ENCODE results near the gene PCDHA3. TPM values are rescaled to one million over a fixed set of nuclear protein-coding genes. Genes with fewer than 3 reads are reported as not detected.
"Not testable (repeated sequence)": the region's sequence is repeated elsewhere in the genome, so short reads cannot be mapped to it uniquely, and the experiment has no call there.

The PCDHA3 gene
- polyA plus RNA-seq, 2 of the 4 experiments (the other 2 are of a cell fraction), result 0.84 to 1.7 TPM

- Histone ChIP-seq H3K27ac (no peak overlapping the region), H3K4me2 (peak overlapping the region; percentile 51), H3K4me1 (no peaks in the 10 kb centered on the region), H3K4me3 (peak overlapping the region; percentile 38), H3K9me3 (peaks cover 33% of the 10 kb centered on the region)
- DNase-seq (ENCODE audit: low read depth in 1 of 2, low spot score in 1 of 2) (peak; percentile 41 to 51), FAIRE-seq (no peak), ATAC-seq (peak; percentile 85 to 93; a peak in 5 of 6 replicates)
- TF ChIP-seq POLR2A (IDR thresholded peaks at IDR 0.05; ENCODE audit: low read length) (no peak), POLR2AphosphoS2 (conservative IDR thresholded peaks at IDR 0.05; ENCODE audit: low read length) (no peak), EHMT2 (IDR thresholded peaks at IDR 0.05; ENCODE audit: low read depth) (no peak), E2F6 (IDR thresholded peaks at IDR 0.05; ENCODE audit: borderline replicate concordance, low read depth) (no peak), CBX8 (IDR thresholded peaks at IDR 0.05) (no peak), PHF8 (IDR thresholded peaks at IDR 0.05; ENCODE audit: borderline replicate concordance, low read depth) (no peak), SREBF2 (IDR thresholded peaks at IDR 0.05) (no peak), FOSL2 (IDR thresholded peaks at IDR 0.05) (no peak), FOSL2 (CRISPR knock-in tag; IDR thresholded peaks at IDR 0.05) (no peak), TFCP2L1 (CRISPR knock-in tag; IDR thresholded peaks at IDR 0.05) (no peak), PBX3 (IDR thresholded peaks at IDR 0.05) (no peak), HDAC2 (IDR thresholded peaks at IDR 0.05) (no peak), TP53 (CRISPR knock-in tag; IDR thresholded peaks at IDR 0.05) (no peak), MAZ (IDR thresholded peaks at IDR 0.05; ENCODE audit: borderline replicate concordance, low read depth, low read length) (no peak), ESRRA (IDR thresholded peaks at IDR 0.05; ENCODE audit: borderline replicate concordance, low read length) (no peak), CEBPB (IDR thresholded peaks at IDR 0.05) (no peak), BHLHE40 (IDR thresholded peaks at IDR 0.05; ENCODE audit: low read depth, low read length) (no peak)
- TF ChIP-seq, protein P1, sequence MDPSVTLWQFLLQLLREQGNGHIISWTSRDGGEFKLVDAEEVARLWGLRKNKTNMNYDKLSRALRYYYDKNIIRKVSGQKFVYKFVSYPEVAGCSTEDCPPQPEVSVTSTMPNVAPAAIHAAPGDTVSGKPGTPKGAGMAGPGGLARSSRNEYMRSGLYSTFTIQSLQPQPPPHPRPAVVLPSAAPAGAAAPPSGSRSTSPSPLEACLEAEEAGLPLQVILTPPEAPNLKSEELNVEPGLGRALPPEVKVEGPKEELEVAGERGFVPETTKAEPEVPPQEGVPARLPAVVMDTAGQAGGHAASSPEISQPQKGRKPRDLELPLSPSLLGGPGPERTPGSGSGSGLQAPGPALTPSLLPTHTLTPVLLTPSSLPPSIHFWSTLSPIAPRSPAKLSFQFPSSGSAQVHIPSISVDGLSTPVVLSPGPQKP (IDR thresholded peaks at IDR 0.05; ENCODE audit: low read depth, low read length), result no peak
- TF ChIP-seq, protein P2, sequence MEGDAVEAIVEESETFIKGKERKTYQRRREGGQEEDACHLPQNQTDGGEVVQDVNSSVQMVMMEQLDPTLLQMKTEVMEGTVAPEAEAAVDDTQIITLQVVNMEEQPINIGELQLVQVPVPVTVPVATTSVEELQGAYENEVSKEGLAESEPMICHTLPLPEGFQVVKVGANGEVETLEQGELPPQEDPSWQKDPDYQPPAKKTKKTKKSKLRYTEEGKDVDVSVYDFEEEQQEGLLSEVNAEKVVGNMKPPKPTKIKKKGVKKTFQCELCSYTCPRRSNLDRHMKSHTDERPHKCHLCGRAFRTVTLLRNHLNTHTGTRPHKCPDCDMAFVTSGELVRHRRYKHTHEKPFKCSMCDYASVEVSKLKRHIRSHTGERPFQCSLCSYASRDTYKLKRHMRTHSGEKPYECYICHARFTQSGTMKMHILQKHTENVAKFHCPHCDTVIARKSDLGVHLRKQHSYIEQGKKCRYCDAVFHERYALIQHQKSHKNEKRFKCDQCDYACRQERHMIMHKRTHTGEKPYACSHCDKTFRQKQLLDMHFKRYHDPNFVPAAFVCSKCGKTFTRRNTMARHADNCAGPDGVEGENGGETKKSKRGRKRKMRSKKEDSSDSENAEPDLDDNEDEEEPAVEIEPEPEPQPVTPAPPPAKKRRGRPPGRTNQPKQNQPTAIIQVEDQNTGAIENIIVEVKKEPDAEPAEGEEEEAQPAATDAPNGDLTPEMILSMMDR (IDR thresholded peaks at IDR 0.05), result no peak
- whole genome bisulfite sequencing (ENCODE audit: missing lambda C conversion rate), result 37% methylated on average over 15 of the region's 15 CpGs
- ChIA-PET POLR2A (no interaction called here), CTCF (interaction anchor here (0.6 to 4.9 kb wide), 8 partner anchors 9 to 1561 kb away, joined by 3 to 28 read pairs (median 4); partner anchors contain the start of genes PCDHA1, PCDHA11, PCDHA4 and PCDHA5)
These were observed 5.6 kb upstream of the PCDHA3 start for GRCh38 chr5:140795259-140795641.

GRCh38 chr5:140796072-140796717 is 4.7 kb upstream of the PCDHA3 start:
- H3K4me3 ChIP-seq; POLR2A ChIA-PET; DNase-seq (ENCODE audit: low read depth in 1 of 2, low spot score in 1 of 2); FAIRE-seq; ATAC-seq; H3K27ac ChIP-seq; H3K4me2 ChIP-seq; H3K4me1 ChIP-seq: not testable (repeated sequence)
- peaks cover 37% of the 10 kb centered on the region for H3K9me3 ChIP-seq
- CTCF ChIA-PET, result interaction anchor here (1.5 to 4.9 kb wide), 4 partner anchors 11 to 26 kb away, joined by 4 to 28 read pairs (median 7); partner anchors contain the start of genes PCDHA4 and PCDHA5
- 83% methylated on average over 65 of the region's 72 CpGs for WGBS (ENCODE audit: missing lambda C conversion rate)

DNA sequence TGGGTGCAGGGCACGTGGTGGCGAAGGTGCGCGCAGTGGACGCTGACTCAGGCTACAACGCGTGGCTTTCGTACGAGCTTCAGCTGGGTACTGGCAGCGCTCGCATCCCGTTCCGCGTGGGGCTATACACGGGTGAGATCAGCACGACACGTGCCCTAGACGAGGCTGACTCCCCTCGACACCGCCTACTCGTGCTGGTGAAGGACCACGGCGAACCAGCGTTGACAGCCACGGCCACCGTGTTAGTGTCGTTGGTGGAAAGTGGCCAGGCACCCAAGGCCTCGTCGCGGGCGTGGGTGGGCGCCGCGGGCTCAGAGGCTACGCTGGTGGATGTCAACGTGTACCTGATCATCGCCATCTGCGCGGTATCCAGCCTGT is 4.2 kb upstream of the PCDHA3 start:
- no peak for FAIRE-seq
- DNase-seq (ENCODE audit: low read depth in 1 of 2, low spot score in 1 of 2), result no peak
- 83% methylated on average over 32 of the region's 39 CpGs for WGBS (ENCODE audit: missing lambda C conversion rate)
- TF ChIP-seq HOXA7 (CRISPR knock-in tag; IDR thresholded peaks at IDR 0.05) (no peak), RNF2 (IDR thresholded peaks at IDR 0.05; ENCODE audit: borderline replicate concordance, low read depth) (no peak), HOXB5 (CRISPR knock-in tag; IDR thresholded peaks at IDR 0.05) (no peak), CBX2 (IDR thresholded peaks at IDR 0.05; ENCODE audit: borderline replicate concordance, low read depth) (no peak), CEBPB (IDR thresholded peaks at IDR 0.05) (no peak), RAD21 (conservative IDR thresholded peaks at IDR 0.05 in 1 of 2, IDR thresholded peaks at IDR 0.05 in 1 of 2) (no peak), ZFP36 (IDR thresholded peaks at IDR 0.05; ENCODE audit: borderline replicate concordance, partially characterized antibody) (no peak), TP53 (CRISPR knock-in tag; IDR thresholded peaks at IDR 0.05) (no peak)
- Histone ChIP-seq H3K4me1 (no peaks in the 10 kb centered on the region), H3K4me2 (no peak overlapping the region), H3K4me3 (no peak overlapping the region), H3K27ac (no peak overlapping the region), H3K9me3 (peaks cover 40% of the 10 kb centered on the region)
- POLR2A ChIA-PET, result no interaction called here
- ATAC-seq, result no peak
- CTCF ChIA-PET, result interaction anchor here (1.7 to 4.9 kb wide), 2 partner anchors 11 to 20 kb away, joined by 4 to 28 read pairs; partner anchors contain the start of gene PCDHA4

All from A549 (cell line).